Inflammatory macrophage treated with lipopolysaccharide for 4 hours (primary cell): ENCODE results near the gene OR6B2.
"Not testable (repeated sequence)": the region's sequence is repeated elsewhere in the genome, so short reads cannot be mapped to it uniquely, and the experiment has no call there.

Experiments used
- DNase-seq: peaks from one replicate; pipeline ENCODE4 v3.0.0-alpha.2; 2020

The OR6B2 gene

DNA sequence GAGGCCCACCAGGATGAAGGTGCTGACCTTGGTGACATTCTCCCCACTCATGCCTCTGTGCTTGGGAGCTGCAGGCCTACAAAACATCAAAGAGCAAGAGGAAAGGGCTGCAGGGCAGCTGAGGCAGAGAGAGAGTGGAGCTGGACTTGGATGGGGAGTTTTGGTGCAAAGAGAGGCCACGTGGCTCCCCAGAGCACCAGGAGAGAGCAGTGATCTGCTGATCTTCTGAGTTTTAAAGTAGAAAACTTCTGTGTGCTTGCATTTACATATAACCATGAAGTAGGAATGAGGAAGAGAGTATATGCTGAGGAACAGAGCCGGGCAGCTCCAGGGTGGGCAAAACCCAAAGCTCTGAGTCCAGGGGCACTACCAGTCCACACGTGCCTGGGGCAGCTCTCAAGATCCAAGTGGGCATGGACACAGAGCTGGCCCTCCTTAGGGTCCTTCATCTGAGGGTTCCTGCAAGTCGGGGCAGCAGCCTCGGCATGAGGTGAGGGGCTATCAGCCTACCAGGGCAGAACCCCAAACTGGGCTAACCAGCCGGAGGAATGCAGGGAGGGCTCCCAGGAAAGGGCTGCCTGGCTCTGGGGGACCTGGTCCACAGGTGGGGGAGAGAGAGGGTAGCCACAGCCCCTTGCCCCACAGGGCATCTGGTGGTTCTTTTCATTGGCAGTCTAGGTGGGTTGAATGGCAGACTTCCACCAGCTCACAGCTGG, at the start of gene OR6B2:
TSS of gene OR6B2 (minus strand) at position 51 of the 716 bp plus-strand sequence. CDS start at position 51, 0 bp downstream.
- no peak for DNase-seq

DNA sequence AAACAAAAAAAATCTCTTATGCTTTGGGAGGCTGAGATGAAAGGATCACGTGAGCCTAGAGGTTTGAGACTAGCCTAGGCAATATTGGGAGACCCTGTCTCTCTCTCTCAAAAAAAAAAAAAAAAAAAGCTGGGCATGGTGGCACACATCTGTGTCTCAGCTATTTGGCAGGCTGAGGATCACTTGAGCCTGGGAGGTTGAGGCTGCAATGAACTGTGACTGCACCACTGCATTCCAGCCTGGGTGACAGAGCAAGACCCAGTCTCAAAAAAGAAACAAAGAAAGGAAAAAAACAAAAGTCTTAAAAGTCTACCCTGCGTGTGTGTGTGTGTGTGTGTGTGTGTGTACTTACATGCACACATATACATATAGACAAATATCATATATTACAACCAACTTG, 48.4 kb upstream of the OR6B2 start:
- DNase-seq: no peak

DNA sequence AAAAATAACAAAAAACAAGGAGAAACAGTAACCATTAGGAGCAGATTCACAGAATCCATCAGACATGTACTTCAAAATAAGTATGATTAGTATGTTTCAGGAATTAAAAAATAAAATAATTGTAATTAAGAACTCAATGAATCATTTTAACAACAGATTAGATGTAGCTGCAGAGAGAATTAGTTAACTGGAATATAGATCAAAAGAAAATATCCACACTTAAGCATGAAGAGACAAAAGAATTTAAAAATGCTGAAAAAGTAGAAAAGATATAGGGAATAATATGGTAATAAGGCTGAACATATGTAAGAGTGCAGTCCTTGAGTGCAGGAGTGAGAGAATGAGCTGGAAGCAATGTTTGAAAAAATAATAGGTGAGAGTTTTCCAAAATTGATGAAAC, 47.2 kb upstream of the OR6B2 start:
- no peak for DNase-seq

DNA sequence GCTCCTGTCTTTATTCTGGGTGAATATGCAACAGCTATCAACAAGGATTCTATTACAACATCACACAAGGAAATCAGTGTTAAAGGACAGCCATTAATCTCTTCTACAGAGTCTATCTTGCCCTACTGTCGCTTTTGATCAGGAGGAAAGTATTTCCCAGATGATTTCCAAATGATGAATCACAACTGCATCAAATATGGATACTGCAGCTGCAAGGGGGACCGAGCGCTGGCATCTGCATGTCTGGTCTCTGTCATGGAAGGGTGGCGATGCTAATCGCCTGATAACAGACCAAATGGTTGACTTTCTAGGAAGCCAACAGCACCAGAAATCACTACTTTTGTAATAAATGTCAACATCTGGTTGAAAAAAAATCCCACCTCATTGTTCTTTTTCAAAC, 44.3 kb upstream of the OR6B2 start:
- DNase-seq: no peak

DNA sequence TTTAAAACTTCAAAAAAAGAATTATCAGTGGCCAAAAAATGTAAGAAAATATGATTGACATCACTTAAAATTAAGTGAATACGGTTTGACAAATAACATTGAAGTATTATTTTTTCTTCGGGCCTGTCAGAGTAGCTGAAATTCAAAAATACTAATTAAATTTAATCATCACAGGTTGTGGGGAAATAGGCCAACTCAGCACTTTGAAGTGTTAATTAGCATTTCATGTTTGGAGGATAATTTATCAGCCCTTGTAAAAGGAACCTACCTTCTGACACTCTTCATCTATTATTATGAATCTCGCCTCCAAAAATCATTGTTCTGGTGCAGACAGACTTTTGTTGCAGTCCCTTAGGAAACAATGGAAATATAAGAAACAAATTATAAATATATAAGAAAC, 40.7 kb upstream of the OR6B2 start:
- no peak for DNase-seq

DNA sequence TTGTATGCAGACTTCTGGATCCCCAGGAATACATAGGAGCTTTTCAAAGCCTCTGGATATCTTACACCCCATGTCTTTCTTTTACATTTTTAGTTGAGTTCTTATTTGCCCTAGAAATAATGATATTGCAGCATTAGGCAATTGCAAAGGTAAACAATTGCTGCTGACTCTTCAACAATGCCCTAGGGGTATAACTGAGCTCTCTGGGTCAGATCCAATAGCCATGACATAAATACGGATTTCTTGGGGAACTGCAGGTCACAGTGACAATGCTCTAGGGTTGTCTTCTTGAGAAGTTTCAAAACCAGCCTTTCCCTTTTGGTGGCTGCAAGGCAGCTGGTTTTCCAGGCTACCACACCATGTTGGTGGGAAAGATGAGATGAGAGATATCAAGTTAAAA, 39.6 kb upstream of the OR6B2 start:
- no peak for DNase-seq

DNA sequence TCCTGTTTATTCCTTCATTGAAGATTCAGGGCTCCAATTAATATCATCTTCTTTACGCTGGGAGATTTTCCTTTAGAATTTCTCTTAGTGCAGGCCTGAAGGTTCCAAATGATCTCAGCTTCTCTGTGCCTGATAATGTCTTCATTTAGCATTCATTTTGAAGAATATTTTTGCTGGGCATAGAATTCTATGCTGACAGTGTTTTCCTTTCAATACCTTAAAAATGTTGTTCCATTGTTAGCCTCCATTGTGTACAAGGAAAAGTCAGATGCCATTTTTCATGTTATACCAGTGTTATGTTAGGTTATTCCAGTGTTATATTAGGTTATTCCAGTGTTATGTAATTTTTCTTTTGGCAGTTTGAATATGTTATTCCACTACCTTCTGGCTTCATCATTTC, 38.0 kb upstream of the OR6B2 start:
- DNase-seq: no peak

DNA sequence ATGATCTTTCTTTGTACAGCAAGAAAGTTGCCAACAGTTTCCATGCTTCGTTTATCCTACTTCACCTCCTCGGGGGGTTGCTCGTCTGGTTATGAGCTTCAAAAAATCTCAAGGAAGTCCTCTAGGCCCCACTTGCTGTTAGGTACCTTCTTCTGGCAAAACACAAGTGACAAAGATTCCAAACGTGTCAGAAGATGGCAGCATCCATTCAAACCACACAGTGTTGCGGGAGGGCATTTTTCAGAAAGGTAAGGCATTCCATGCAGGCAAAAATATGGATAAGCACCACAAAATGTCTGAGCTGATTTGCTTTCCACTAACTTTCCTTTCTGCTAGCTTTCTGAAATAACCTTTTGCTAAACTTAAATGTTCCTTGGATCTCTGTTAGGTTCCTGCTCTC, 36.3 kb upstream of the OR6B2 start:
- DNase-seq: no peak

DNA sequence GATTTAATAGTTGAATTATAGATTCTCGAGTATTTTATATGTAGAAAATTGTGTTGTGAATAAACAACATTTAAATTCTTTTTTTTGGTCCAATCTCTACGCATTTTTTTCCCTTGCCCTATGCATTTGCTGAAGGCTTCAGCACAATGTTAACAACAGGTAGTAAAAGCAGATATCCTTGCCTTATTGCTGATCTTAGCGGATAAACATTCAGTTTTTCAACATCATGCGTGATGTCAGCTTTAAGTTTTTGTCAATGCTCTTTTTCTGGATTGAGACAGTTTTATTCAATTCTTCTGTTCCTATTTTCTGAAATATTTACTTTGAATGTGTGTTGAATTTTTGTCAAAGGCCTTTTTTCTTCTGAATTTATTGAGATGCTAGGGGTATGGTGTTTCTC, 34.7 kb upstream of the OR6B2 start:
- no peak for DNase-seq

DNA sequence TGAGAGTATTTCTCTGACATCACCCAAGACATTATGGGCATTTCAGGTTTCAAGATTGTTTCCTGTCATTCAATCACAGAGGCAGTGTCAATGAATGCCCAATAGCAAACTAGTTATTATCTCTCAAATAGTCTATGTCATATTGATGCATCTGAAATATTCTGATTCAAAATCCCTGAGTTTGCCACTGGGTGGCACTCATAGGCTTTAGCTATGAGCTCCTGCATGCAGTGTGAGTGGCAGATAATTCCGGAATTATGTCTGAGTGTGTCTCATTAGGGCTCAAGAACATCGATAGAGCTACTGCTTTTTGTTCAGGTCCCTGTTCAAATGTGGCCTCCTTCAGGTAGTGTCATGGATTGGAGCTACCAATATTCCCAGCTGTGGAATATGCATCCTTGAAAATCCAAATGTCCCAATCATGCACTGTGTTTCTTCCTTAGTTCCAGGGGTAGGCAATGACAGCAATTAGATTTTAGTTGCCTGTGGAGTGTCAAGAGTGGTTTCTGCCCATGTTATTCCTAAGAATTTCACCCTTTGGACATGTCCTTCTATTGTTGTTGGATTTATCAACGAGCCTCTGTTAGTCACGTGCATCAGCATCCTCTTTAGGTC, 30.9 kb upstream of the OR6B2 start:
- peak; percentile 53 for DNase-seq

DNA sequence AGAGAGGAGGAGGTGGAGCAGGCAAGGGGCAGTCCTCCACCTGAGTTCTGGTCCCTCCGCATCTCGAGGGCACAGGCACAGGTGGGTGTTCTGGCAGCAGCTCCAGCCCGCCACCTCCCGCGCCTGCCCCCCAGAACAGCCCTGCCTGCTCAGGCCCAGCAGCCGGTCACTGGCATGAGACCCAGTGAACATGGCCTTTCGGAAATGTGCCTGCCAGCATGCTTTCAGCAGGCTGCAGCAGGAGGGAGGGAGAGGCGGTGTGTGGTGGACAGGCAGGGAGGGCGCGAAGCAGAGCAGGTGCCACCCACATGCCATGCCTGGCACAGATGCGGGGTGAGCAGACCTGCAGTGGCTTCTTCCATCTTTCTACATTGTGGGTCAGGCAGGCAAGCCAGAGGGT, 26.4 kb upstream of the OR6B2 start:
- no peak for DNase-seq

DNA sequence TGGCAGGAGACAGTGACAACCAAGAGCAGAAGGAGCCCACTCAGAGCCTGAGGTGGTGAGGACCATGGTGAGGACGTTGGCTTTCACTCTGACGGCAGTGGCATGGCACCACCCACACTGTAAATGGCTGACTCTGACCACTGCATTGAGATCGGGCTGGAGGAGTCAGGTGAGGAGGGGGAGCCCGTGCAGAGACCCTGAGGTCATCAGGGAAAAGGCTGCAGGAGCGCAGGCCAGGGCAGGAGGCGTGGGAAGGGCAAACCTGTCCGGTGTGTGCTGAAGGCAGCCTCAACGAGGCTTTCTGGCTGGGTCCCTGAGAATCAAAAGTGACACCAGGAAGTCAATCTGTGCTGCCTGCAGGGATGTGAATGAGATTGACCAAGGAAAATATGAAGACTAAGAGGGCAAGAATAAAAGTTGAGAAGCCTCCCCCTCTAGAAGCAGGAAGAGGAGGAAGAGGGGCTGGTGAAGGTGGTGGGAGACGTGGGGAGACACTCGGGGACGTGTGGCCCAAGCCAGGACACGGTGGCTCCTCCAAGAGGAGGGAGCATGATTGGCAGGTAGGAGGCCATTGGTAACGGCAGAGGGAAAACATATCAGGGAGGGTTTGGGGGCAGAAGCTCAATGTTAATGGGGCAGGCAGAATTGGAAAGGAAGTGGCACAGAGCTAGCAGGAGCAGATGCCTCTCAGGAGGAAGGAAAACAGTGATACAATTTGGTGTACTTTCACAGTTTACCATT, 25.1 kb upstream of the OR6B2 start:
- no peak for DNase-seq

DNA sequence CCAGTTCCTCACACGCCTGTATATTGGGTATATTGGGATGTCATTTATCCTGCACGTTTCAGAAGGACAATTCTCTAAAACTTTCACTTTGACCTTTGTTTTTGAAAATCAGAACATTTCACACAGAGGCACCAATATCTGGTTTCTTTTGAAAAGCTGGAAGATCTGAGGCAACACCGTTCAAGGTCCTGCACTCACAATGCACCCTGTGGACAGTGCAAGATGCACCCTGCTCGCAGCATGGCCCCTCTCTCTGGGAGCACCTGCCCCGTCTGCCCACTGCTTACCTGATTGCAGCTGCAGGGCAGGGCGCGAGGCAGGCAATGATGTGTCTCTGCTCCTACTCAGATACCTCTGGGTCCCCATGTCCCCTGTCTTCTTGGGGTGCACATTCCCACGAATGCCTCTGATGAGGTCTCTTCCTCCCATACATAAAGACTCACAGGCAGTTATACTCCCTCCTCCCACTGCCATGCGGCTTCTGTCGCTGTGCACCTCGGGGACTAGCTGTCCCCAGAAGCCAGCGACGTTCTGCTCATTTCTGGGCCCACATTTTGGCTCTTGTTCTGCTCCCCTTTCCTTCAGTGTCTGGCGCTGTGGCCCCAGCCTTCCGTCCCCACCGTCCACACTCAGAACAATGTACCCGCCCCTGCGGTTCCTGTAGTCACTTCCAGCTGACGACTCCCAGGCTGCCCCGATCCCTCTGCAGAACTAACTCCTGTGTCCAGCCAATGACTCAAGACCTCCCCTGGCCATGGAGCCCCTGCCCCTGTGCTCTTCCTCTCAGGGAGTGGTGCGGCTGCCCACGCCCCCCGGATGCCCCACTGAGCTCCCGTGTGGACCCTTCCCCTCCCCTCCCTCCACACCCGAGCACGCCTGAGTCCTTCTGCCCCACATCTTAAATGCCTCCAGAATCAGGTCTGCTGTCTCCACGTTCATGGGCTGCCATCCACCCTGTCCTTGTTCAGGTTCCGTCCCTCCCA, 23.2 kb upstream of the OR6B2 start, which contains the start of gene OR6B3:
TSS of gene OR6B3 (minus strand) at position 349 of the 983 bp plus-strand sequence.
- DNase-seq: no peak

DNA sequence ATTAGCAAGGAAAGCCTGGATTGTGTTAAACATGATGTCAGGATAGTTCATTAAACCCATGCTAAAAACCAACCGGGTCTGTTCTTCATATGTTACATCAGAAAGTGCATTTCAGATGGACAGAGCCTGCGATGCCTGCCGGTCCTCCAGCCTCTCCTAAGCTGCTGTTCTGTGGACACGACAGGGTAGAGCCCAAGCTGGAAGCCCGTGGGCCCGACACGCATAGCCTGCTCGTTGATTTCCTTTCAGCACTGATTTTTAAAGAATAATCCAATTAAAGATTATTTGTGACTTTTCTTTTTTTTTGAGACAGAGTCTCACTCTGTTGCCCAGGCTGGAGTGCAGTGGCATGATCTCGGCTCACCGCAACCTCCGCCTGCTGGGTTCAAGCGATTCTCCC, 22.3 kb upstream of the OR6B2 start:
- DNase-seq: no peak

DNA sequence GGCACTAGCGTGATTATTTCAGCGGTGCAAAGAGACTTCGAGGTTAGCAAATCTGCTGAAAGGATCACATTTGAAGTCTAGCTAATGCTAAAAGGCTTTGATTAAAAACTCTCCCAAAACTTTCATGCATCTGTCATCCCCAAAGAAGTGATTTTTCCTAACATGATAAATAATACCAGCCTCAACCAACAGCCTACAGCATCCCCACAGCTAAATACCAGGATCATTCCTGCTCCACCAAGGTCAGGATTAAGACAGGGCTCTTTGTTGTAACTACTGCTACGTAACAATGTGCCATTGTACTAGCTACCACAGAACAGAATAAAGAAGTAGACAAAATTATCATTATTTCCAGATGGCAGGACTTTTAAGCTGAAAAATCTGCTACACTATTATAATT, 21.5 kb upstream of the OR6B2 start:
- no peak for DNase-seq

DNA sequence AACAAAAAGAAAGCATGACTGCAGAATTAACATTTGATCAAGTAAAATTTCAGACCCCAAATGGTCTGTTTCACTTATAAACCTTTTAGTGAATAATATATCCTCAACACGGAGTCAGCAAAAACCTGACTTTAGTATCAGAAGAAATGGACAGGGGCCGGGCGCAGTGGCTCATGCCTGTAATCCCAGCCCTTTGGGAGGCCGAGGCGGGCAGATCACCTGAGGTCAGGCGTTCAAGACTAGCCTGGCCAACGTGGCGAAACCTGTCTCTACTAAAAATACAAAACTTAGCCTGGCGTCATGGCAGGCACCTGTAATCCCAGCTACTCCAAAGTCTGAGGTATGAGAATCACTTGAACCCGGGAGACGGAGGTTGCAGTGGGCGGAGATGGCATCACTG, 20.0 kb upstream of the OR6B2 start:
- DNase-seq: no peak

DNA sequence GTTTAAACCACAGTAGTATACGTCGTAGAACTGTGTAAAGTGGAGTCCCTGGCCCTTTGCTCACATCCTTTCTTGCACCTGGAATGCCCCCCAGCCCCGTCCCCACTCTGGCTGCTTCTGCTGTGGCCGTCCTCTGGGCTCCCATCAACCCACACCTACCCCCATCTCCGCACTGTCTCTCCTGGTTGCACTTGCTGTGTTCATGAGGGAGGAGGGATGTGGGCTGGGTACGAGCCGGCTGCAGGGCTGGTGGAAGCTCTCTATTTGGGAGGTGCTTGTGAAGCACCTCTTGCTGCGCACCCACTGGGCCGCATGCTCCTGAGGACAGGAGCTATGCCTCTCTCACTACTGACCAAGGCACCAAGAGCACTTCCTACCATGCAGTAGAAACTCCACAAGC, 18.0 kb upstream of the OR6B2 start:
- no peak for DNase-seq

DNA sequence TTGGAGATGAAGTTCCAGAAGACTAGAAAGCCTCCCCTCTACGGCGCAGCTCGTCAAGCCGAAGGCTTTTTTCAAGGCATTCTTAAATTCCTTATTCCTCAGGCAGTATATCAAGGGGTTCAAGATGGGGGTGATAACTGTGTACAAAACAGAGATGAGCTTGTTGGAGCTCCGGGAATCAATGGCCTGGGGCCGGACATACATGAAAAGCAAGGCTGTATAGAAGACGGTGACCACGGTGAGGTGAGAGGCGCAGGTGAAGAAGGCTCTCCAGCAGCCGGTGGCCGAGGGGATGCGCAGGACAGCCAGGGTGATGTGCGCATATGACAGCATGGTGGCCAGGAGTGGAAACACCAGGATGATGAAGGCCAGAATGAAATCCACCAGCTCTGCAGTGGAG, 14.9 kb upstream of the OR6B2 start:
- no peak for DNase-seq

DNA sequence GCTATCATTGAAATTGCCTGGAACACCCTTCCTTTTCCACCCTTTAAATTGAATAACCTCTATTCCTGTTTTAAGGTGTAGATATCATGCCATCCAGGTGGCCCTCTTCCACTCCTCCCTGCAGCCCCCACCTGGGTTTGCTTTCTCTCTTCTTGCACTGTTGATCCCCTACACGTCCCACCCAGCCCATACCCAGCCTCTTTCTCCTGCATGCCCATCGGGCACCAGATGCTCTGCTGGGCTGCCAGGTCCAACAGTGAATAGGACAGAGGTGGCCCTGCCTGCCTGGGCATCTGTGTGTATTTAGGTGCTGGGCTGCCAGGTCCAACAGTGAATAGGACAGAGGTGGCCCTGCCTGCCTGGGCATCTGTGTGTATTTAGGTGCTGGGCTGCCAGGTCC, 13.9 kb upstream of the OR6B2 start:
- DNase-seq: not testable (repeated sequence)

DNA sequence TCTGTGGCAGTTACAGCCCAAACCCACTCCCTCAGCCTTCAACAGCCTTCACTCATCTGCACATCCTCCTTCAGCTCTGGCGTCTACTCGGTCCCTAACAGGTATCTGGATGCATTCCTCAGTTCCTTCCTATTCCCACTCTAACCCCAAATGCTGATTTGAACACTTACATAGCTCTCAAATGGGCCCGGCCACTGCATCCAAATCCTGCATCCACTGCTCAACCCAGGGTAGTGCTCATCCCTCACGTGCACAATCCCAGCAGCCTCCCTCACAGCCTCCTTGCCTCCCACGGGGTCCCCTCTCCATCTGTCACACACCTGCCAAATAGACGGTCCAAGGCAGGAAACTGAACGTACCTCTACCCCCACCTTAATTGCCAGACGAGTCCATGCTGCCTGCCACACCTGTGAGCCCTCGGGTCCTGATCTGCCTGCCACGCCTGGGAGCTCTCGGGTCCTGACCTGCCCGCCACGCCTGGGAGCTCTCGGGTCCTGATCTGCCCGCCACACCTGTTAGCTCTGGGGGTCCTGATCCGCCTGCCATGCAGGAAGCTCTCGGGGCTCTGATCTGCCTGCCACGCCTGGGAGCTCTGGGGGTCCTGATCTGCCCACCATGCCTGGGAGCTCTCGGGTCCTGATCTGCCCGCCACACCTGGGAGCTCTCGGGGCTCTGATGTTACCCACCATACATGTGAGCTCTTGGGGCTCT, 13.2 kb upstream of the OR6B2 start:
- no peak for DNase-seq

DNA sequence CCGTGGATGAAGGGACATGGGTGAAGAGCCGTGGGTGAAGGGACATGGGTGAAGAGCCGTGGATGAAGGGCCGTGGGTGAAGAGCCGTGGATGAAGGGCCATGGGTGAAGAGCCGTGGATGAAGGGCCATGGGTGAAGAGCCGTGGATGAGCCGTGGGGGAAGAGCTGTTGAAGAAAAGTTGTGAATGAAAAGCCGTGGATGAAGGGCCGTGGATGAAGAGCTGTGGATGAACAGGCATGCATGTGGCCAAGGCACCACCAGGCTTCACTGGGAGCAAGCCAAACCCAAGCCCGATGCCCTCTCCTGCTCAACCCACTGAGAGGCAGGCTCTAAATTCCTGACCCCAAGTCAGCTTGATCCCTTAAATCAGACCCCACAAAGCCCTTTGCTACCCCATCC, 12.5 kb upstream of the OR6B2 start:
- DNase-seq: no peak

DNA sequence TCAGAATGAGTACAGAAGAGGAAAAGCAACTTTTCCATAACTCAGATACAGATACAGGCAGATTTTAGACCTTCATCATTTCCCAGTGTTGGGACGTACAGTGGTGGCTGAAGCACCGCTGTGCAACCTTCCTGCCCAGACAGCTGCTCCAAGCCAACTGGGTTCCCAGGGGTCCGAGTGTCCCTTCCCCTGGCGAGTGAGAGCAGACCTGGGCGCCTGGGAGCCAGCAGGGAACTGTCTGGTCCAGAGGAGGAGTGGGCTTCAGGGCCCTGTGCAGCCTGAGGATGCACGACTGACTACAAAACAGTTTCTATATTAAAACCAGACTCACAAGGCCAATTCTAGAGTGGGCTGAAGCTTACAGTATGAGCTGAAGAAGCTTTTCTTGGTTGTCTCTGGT, 11.1 kb upstream of the OR6B2 start:
- DNase-seq: no peak
